HG03571 (cell line): ENCODE data around the gene NRP1.

ENCODE experiments used
- ATAC-seq: cut with Tn5 transposase; IDR thresholded peaks from one replicate; pipeline ENCODE4 v1.9.1; 2021; ENCODE audit not compliant: unreplicated experiment

The NRP1 gene

GRCh38 chr10:33192190-33192589 is 142.3 kb downstream of the NRP1 start:
- ATAC-seq, result no peak

GRCh38 chr10:33190406-33190805 is 144.1 kb downstream of the NRP1 start:
- ATAC-seq, result no peak

GRCh38 chr10:33189808-33190207 is 144.7 kb downstream of the NRP1 start:
- no peak for ATAC-seq

GRCh38 chr10:33189363-33189762 is 145.1 kb downstream of the NRP1 start:
- ATAC-seq, result no peak

- ATAC-seq, result no peak
Measured at GRCh38 chr10:33187427-33187999, 147.0 kb downstream of the NRP1 start.

GRCh38 chr10:33186150-33186549 is 148.3 kb downstream of the NRP1 start:
- no peak for ATAC-seq

- ATAC-seq, result no peak
Measured at GRCh38 chr10:33183655-33184054, 150.8 kb downstream of the NRP1 start.

- ATAC-seq, result no peak
Measured at GRCh38 chr10:33180921-33181320, 153.5 kb downstream of the NRP1 start.

GRCh38 chr10:33180390-33180789 is 154.1 kb downstream of the NRP1 start:
- no peak for ATAC-seq

GRCh38 chr10:33179067-33179466 is 155.4 kb downstream of the NRP1 start:
- ATAC-seq, result no peak

GRCh38 chr10:33178026-33178755 is 156.3 kb downstream of the NRP1 start:
- no peak for ATAC-seq

- no peak for ATAC-seq
Measured at GRCh38 chr10:33176688-33177087, 157.8 kb downstream of the NRP1 start.

GRCh38 chr10:33174674-33175434 is 159.6 kb downstream of the NRP1 start:
- no peak for ATAC-seq

GRCh38 chr10:33165911-33166310 is 168.6 kb downstream of the NRP1 start:
- no peak for ATAC-seq

GRCh38 chr10:33164060-33164709 is 170.3 kb downstream of the NRP1 start:
- ATAC-seq, result no peak

- ATAC-seq, result no peak
Measured at GRCh38 chr10:33162248-33162575, 172.3 kb downstream of the NRP1 start.

- no peak for ATAC-seq
Measured at GRCh38 chr10:33161550-33162247, 172.8 kb downstream of the NRP1 start.

- no peak for ATAC-seq
Measured at GRCh38 chr10:33160151-33160550, 174.3 kb downstream of the NRP1 start.

- ATAC-seq, result no peak
Measured at GRCh38 chr10:33157103-33157502, 177.4 kb downstream of the NRP1 start.

GRCh38 chr10:33155720-33156638 is 178.5 kb downstream of the NRP1 start:
- peak; percentile 71 for ATAC-seq
